PC-3 (cell line): Measurements from ENCODE around the gene SLC4A9.

Experiments
- CTCF ChIP-seq: fragments of 300-600 bp; sonication (generic); conservative IDR thresholded peaks from 2 replicates; pipeline ENCODE4 v1.5.1; 2017; ENCODE audit warnings: antibody characterized with exemption, low read depth, mild to moderate bottlenecking, low read length
- EZH2 ChIP-seq: fragments of 300-600 bp; sonication (generic); IDR thresholded peaks from one replicate; pipeline ENCODE4 v1.6.1; 2017; ENCODE audit warnings: antibody characterized with exemption, mild to moderate bottlenecking, low read length; ENCODE audit not compliant: unreplicated experiment
- EZH2phosphoT487 ChIP-seq: fragments of 300-600 bp; sonication (generic); IDR thresholded peaks from 2 replicates; pipeline ENCODE4 v1.6.1; 2018; ENCODE audit warnings: mild to moderate bottlenecking, antibody characterized with exemption, low read length, borderline replicate concordance

- TF ChIP-seq CTCF = no peak
- TF ChIP-seq EZH2phosphoT487 = no peak
- TF ChIP-seq EZH2 = no peak
These were observed 22.1 kb upstream of the SLC4A9 start for GRCh38 chr5:140337880-140338279.
